Liver (tissue), 9 donors: ENCODE measurements around the gene GFRA1. TPM values are rescaled to one million over a fixed set of nuclear protein-coding genes. Genes with fewer than 3 reads are reported as not detected.

Source experiments
- DNase-seq: peaks from one replicate; pipeline ENCODE4 v3.0.0-alpha.2; 2017; ENCODE audit warnings: low spot score
- H3K27ac ChIP-seq, 2 donors: one replicate each; pipeline ENCODE4 v1.7.0; 2013; ENCODE audit warnings: inconsistent platforms in 2 of 2, low read length in 2 of 2, control low read depth in 1 of 2, low read depth in 1 of 2, mild to moderate bottlenecking in 1 of 2
- H3K27me3 ChIP-seq, 4 donors: one replicate each; pipeline versions ENCODE4 v1.6.1 to v1.7.0; 2013; ENCODE audit warnings: low read length in 3 of 4, inconsistent platforms in 1 of 4, mild to moderate bottlenecking in 1 of 4, moderate library complexity in 1 of 4; ENCODE audit not compliant: control insufficient read depth in 4 of 4, insufficient read depth in 4 of 4
- H3K36me3 ChIP-seq, 4 donors: one replicate each; pipeline versions ENCODE4 v1.6.1 to v1.7.0; 2013; ENCODE audit warnings: low read length in 3 of 4, mild to moderate bottlenecking in 3 of 4, low read depth in 1 of 4, moderate library complexity in 1 of 4; ENCODE audit not compliant: control insufficient read depth in 4 of 4, insufficient read depth in 3 of 4
- H3K4me1 ChIP-seq, 4 donors: one replicate each; pipeline versions ENCODE4 v1.6.1 to v1.7.0; 2013; ENCODE audit warnings: low read length in 3 of 4, mild to moderate bottlenecking in 3 of 4, moderate library complexity in 1 of 4; ENCODE audit not compliant: control insufficient read depth in 4 of 4, insufficient read depth in 4 of 4
- H3K4me3 ChIP-seq, 3 donors: one replicate each; pipeline versions ENCODE4 v1.6.1 to v1.7.0; 2013; ENCODE audit warnings: low read length in 3 of 3, control low read depth in 1 of 3, low read depth in 1 of 3, mild to moderate bottlenecking in 1 of 3
- H3K9ac ChIP-seq, 2 donors: one replicate each; pipeline ENCODE4 v1.7.0; 2013; ENCODE audit warnings: low read length in 2 of 2, mild to moderate bottlenecking in 2 of 2, moderate library complexity in 2 of 2, control low read depth in 1 of 2, low read depth in 1 of 2
- H3K9me3 ChIP-seq, 4 donors: one replicate each; pipeline versions ENCODE4 v1.6.1 to v1.7.0; 2013; ENCODE audit warnings: low read length in 3 of 4; ENCODE audit not compliant: control insufficient read depth in 4 of 4
- EGR1 ChIP-seq, 2 donors: IDR thresholded peaks; 2 replicates each; pipeline ENCODE4 v1.6.1; 2016 to 2018; ENCODE audit warnings: antibody characterized with exemption in 2 of 2, low read depth in 2 of 2
- FOXA1 ChIP-seq: IDR thresholded peaks from 2 replicates; pipeline ENCODE4 v1.6.1; 2016; ENCODE audit warnings: antibody characterized with exemption
- FOXA2 ChIP-seq: IDR thresholded peaks from 2 replicates; pipeline ENCODE4 v1.6.1; 2016; ENCODE audit warnings: antibody characterized with exemption
- GABPA ChIP-seq, 2 donors: IDR thresholded peaks in 1 of 2; conservative IDR thresholded peaks in 1 of 2; 2 replicates each; pipeline ENCODE4 v1.6.1; 2016; ENCODE audit warnings: antibody characterized with exemption in 2 of 2, mild to moderate bottlenecking in 1 of 2, moderate library complexity in 1 of 2
- HNF4A ChIP-seq, 2 donors: conservative IDR thresholded peaks; 2 replicates each; pipeline ENCODE4 v1.6.1; 2016; ENCODE audit warnings: antibody characterized with exemption in 2 of 2, mild to moderate bottlenecking in 2 of 2
- HNF4G ChIP-seq: IDR thresholded peaks from 2 replicates; pipeline ENCODE4 v1.6.1; 2016; ENCODE audit warnings: antibody characterized with exemption
- JUND ChIP-seq, 2 donors: IDR thresholded peaks; 2 replicates each; pipeline ENCODE4 v1.6.1; 2016; ENCODE audit warnings: antibody characterized with exemption in 2 of 2
- NR2F2 ChIP-seq: IDR thresholded peaks from 2 replicates; pipeline ENCODE4 v1.6.1; 2016; ENCODE audit warnings: antibody characterized with exemption
- RAD21 ChIP-seq, 2 donors: IDR thresholded peaks; 2 replicates each; pipeline ENCODE4 v1.6.1; 2016; ENCODE audit warnings: antibody characterized with exemption in 2 of 2, mild to moderate bottlenecking in 2 of 2
- RXRA ChIP-seq, 2 donors: IDR thresholded peaks; 2 replicates each; pipeline ENCODE4 v1.6.1; 2017 to 2018; ENCODE audit warnings: antibody characterized with exemption in 2 of 2, mild to moderate bottlenecking in 1 of 2
- SP1 ChIP-seq: IDR thresholded peaks from 2 replicates; pipeline ENCODE4 v1.6.1; 2018; ENCODE audit warnings: antibody characterized with exemption, mild to moderate bottlenecking
- TAF1 ChIP-seq: conservative IDR thresholded peaks from 2 replicates; pipeline ENCODE4 v1.6.1; 2016; ENCODE audit warnings: antibody characterized with exemption, mild to moderate bottlenecking
- YY1 ChIP-seq: IDR thresholded peaks from 2 replicates; pipeline ENCODE4 v1.6.1; 2016; ENCODE audit warnings: antibody characterized with exemption, mild to moderate bottlenecking
- WGBS: extraction: QIAGEN DNeasy Blood & Tissue Kit; methylation state at CpG from one replicate; pipeline ENCODE4 v1.1.7; 2013; 5-methylcytosine and 5-hydroxymethylcytosine counted together
- polyA plus RNA-seq, 2 donors: library from polyadenylated mRNA; stranded (reverse) in 1 of 2; unstranded in 1 of 2; fragments of 200-250 nt in 1 of 2; fragments of >200 nt in 1 of 2; fragmentation: Nextera tagmentation in 1 of 2; extraction: Ambion mirVana in 1 of 2; gene quantifications; one replicate each; pipeline versions ENCODE4 v1.2.1 to v1.2.3, GENCODE V29; 2013 to 2015
- total RNA-seq, 2 donors: library from RNA; depleted of rRNA; stranded (reverse); fragments of >200 nt; gene quantifications; one replicate each; pipeline ENCODE4 v1.2.3, GENCODE V29; 2014
- TF ChIP-seq, protein P1 (sequence below): IDR thresholded peaks from 2 replicates; pipeline ENCODE4 v1.6.1; 2016; ENCODE audit warnings: antibody characterized with exemption
- TF ChIP-seq, protein P2 (sequence below): IDR thresholded peaks from 2 replicates; pipeline ENCODE4 v1.6.1; 2016; ENCODE audit warnings: antibody characterized with exemption
- TF ChIP-seq, protein P3 (sequence below): IDR thresholded peaks from 2 replicates; pipeline ENCODE4 v1.6.1; 2016; ENCODE audit warnings: antibody characterized with exemption
- donor health status: healthy.
- donor health status: healthy.
- donor health status: healthy.
- donor health status: healthy.
- donor health status: healthy.

The GFRA1 gene
- total and polyA plus RNA-seq, 4 donors, result 14.2 to 53.6 (median 17.8) TPM

DNA sequence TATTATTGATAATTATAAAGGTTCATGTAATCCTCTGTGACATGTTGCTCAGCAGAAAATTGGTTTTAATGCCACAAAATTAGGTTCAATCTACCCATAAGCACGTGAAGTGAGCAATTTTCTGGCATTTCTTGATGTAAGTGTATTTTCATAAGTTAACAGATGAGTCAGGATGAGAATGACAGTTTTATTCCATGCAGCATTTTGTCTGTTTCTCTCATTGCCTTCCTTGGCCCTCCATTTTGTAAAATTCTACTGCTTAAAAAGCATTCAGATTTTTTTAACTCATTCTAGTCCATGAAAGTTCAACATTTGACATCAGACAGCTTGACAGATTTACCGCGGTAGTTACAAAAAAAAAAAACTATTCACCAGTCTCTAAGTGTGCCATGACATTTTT is 4.0 kb upstream of the GFRA1 start (continued):
- TF ChIP-seq, protein P1, sequence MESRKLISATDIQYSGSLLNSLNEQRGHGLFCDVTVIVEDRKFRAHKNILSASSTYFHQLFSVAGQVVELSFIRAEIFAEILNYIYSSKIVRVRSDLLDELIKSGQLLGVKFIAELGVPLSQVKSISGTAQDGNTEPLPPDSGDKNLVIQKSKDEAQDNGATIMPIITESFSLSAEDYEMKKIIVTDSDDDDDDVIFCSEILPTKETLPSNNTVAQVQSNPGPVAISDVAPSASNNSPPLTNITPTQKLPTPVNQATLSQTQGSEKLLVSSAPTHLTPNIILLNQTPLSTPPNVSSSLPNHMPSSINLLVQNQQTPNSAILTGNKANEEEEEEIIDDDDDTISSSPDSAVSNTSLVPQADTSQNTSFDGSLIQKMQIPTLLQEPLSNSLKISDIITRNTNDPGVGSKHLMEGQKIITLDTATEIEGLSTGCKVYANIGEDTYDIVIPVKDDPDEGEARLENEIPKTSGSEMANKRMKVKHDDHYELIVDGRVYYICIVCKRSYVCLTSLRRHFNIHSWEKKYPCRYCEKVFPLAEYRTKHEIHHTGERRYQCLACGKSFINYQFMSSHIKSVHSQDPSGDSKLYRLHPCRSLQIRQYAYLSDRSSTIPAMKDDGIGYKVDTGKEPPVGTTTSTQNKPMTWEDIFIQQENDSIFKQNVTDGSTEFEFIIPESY, result no peak
- TF ChIP-seq, protein P2, sequence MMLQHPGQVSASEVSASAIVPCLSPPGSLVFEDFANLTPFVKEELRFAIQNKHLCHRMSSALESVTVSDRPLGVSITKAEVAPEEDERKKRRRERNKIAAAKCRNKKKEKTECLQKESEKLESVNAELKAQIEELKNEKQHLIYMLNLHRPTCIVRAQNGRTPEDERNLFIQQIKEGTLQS, result no peak
- TF ChIP-seq JUND (IDR thresholded peaks at IDR 0.05) (no peak), HNF4A (conservative IDR thresholded peaks at IDR 0.05) (no peak), RAD21 (IDR thresholded peaks at IDR 0.05) (no peak), SP1 (no peak), TAF1 (no peak), RXRA (IDR thresholded peaks at IDR 0.05) (no peak), HNF4G (no peak), NR2F2 (no peak), FOXA1 (no peak), FOXA2 (no peak), EGR1 (IDR thresholded peaks at IDR 0.05; ENCODE audit: low read depth in 2 of 2) (no peak)
- TF ChIP-seq, protein P3, sequence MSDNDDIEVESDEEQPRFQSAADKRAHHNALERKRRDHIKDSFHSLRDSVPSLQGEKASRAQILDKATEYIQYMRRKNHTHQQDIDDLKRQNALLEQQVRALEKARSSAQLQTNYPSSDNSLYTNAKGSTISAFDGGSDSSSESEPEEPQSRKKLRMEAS, result no peak

DNA sequence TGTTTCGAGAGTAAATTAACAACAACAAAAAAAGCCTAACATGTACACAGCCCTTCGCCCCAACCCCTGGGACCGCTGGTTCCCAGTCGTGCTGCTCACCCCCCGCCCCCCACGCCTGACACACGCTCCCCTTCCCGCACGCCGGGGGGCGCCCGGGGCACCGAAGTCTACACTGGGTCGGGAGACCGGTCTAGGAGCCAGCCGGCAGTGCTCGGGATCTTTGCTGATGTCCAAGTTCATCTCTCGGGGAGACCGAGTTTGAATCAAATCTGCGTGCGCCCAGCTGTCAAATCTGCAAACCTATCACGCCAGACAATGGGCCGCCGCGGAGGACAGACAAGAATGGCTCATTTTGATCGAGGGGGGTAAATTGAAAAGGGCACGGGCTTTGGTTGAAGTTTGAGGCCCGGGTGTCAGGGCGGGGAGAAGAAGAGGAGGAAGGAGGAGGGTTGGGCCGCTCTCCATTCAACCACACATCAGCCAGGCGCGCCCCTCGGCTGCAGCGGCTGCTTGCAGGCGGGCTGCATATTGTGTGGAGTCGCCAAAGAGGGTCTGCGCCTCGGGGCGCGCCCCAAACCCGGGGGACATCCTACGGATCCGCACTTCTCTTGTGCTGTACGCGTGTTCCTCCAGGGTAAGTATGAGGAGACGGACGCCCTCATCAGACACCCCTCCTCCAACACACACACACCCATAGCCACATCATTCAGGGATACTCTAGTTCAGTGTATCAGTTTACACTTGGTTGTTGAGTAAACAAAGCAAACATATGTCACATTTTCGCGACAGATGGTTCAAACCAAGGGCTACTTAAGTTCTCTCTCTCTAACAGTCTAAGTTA is 1.3 kb upstream of the GFRA1 start:
- Histone ChIP-seq H3K27ac (peak overlapping the region in 1 of 2 donors; percentile 90), H3K36me3 (no peaks in the 10 kb centered on the region), H3K9ac (peak overlapping the region in 1 of 2 donors; percentile 48), H3K4me1 (peaks cover 3 to 24% (median 18%) of the 10 kb centered on the region in 4 donors), H3K27me3 (no peaks in the 10 kb centered on the region), H3K9me3 (no peaks in the 10 kb centered on the region), H3K4me3 (peak overlapping the region; percentile 64 to 93 (median 84))
- TF ChIP-seq GABPA (IDR thresholded peaks at IDR 0.05 in 1 of 2, conservative IDR thresholded peaks at IDR 0.05 in 1 of 2) (no peak), YY1 (peak; percentile 4)
- 5% methylated on average over 49 of the region's 49 CpGs for WGBS
- DNase-seq, result peak; percentile 35

DNA sequence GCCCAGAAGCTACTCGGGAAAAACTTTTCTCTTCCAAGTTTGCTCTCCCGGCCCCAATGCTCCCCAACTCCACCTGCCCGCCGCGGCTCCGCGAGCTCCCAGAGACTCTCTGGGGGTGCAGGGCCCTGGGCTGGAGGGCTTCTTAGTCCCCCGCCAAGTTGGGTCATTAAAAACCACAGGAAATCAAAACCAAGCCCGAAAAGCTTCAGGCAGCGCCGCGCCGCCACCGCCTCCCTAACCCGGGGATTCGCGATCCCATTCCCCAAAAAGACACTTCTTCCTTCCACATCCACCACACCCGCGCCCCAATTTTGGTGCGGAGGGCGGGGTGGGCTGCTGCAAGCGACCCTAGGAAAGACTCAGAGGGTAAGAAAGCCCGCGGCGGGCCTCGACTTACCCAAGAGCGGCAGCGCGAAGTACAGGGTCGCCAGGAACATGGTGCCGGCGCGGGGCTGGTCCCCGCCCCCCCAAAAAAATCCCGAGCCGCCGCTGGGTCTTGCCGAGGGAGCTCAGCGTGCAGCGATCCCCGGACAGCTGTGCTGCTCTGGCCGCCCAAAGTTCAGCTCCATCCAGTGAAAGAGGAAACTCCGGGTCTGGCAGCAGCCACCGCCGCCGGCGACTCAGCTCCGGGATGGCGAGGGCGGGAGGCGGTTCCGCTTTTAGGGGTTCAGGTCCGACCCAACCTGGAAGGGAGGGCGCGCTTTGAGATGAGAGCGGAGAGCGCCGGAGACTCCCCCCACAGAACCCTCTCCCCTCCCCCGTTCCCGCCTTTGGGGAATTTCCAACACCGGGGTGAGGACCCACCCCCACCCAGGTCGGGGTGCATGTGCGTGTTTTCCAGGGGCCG is 1.2 kb downstream of the GFRA1 start:
- Histone ChIP-seq H3K4me3 (peak overlapping the region; percentile 64 to 93 (median 84)), H3K36me3 (no peaks in the 10 kb centered on the region), H3K27ac (peak overlapping the region; percentile 82 to 90), H3K9me3 (no peaks in the 10 kb centered on the region), H3K4me1 (peaks cover 3 to 27% (median 19%) of the 10 kb centered on the region in 4 donors), H3K9ac (peak overlapping the region in 1 of 2 donors; percentile 67), H3K27me3 (no peaks in the 10 kb centered on the region)
- TF ChIP-seq FOXA2 (no peak), FOXA1 (no peak), RXRA (IDR thresholded peaks at IDR 0.05) (no peak), JUND (IDR thresholded peaks at IDR 0.05) (no peak), RAD21 (IDR thresholded peaks at IDR 0.05) (peak in 1 of 2 donors; percentile 19), YY1 (peak; percentile 36)
- TF ChIP-seq, protein P1, result no peak
- DNase-seq, result no peak
- 1% methylated on average over 64 of the region's 64 CpGs for WGBS
